HL-60 (cell line): Measurements from ENCODE around the gene PNRC2.

Experiments used
- GABPA ChIP-seq: IDR thresholded peaks from 2 replicates; pipeline ENCODE4 v1.6.1; 2012; ENCODE audit warnings: low read depth
- POLR2AphosphoS5 ChIP-seq: IDR thresholded peaks from 2 replicates; pipeline ENCODE4 v1.6.1; 2012; ENCODE audit warnings: low read depth
- TF ChIP-seq, protein P1 (sequence below): IDR thresholded peaks from one replicate; pipeline ENCODE4 v1.5.1; 2011; ENCODE audit warnings: low read length, control low read depth, inconsistent platforms; ENCODE audit not compliant: insufficient read depth
- TF ChIP-seq, protein P2 (sequence below): IDR thresholded peaks from 2 replicates; pipeline ENCODE4 v1.6.1; 2012; ENCODE audit warnings: low read depth; ENCODE audit not compliant: insufficient replicate concordance

DNA sequence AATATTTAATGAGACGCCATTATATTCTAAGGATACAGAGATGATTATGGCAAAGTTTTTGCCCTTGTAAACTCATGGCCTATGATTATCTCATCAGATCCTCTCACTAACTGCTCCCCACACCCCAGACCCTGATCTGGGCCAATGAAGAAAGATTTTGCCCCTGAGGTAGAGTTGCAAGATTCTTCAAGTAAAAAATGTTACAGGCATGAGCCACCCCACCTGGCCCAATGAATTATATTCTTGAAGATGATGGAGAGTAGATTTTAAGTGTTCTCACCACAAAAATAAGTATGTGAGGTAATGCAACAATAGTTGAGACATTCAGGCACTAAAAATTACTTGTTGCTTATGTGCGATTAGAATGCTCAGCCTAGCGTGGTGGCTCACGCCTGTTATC, 44.7 kb upstream of the PNRC2 start:
- no peak for TF ChIP-seq POLR2AphosphoS5
- TF ChIP-seq, protein P1, sequence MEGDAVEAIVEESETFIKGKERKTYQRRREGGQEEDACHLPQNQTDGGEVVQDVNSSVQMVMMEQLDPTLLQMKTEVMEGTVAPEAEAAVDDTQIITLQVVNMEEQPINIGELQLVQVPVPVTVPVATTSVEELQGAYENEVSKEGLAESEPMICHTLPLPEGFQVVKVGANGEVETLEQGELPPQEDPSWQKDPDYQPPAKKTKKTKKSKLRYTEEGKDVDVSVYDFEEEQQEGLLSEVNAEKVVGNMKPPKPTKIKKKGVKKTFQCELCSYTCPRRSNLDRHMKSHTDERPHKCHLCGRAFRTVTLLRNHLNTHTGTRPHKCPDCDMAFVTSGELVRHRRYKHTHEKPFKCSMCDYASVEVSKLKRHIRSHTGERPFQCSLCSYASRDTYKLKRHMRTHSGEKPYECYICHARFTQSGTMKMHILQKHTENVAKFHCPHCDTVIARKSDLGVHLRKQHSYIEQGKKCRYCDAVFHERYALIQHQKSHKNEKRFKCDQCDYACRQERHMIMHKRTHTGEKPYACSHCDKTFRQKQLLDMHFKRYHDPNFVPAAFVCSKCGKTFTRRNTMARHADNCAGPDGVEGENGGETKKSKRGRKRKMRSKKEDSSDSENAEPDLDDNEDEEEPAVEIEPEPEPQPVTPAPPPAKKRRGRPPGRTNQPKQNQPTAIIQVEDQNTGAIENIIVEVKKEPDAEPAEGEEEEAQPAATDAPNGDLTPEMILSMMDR = no peak
- TF ChIP-seq, protein P2, sequence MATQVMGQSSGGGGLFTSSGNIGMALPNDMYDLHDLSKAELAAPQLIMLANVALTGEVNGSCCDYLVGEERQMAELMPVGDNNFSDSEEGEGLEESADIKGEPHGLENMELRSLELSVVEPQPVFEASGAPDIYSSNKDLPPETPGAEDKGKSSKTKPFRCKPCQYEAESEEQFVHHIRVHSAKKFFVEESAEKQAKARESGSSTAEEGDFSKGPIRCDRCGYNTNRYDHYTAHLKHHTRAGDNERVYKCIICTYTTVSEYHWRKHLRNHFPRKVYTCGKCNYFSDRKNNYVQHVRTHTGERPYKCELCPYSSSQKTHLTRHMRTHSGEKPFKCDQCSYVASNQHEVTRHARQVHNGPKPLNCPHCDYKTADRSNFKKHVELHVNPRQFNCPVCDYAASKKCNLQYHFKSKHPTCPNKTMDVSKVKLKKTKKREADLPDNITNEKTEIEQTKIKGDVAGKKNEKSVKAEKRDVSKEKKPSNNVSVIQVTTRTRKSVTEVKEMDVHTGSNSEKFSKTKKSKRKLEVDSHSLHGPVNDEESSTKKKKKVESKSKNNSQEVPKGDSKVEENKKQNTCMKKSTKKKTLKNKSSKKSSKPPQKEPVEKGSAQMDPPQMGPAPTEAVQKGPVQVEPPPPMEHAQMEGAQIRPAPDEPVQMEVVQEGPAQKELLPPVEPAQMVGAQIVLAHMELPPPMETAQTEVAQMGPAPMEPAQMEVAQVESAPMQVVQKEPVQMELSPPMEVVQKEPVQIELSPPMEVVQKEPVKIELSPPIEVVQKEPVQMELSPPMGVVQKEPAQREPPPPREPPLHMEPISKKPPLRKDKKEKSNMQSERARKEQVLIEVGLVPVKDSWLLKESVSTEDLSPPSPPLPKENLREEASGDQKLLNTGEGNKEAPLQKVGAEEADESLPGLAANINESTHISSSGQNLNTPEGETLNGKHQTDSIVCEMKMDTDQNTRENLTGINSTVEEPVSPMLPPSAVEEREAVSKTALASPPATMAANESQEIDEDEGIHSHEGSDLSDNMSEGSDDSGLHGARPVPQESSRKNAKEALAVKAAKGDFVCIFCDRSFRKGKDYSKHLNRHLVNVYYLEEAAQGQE = no peak
- TF ChIP-seq GABPA = no peak
